Hematopoietic multipotent progenitor cell treated with erythropoietin and hydrocortisone succinate and interleukin-3 and kit ligand, for 8 days (in vitro differentiated cells): ENCODE data around the gene RILP.

Experiments
- DNase-seq: peaks from one replicate; pipeline ENCODE4 v3.0.0-alpha.2; 2015

Gene RILP

GRCh38 chr17:1647802-1648171, 1.9 kb downstream of the RILP start:
- no peak for DNase-seq

- no peak for DNase-seq
Measured at GRCh38 chr17:1646199-1646875, 3.3 kb downstream of the RILP start.

GRCh38 chr17:1645207-1646171, 4.2 kb downstream of the RILP start, which contains the start of gene SCARF1:
Gene SCARF1 (minus strand): TSS chr17:1645732. CDS start chr17:1645697, 35 bp downstream.
- no peak for DNase-seq

- no peak for DNase-seq
Measured at GRCh38 chr17:1644493-1645206, 5.0 kb downstream of the RILP start.

- no peak for DNase-seq
Measured at GRCh38 chr17:1643999-1644492, 5.6 kb downstream of the RILP start.

- peak; percentile 40 for DNase-seq
Measured at GRCh38 chr17:1643293-1643998, 6.2 kb downstream of the RILP start.

GRCh38 chr17:1641065-1641403, 8.6 kb downstream of the RILP start:
- DNase-seq, result no peak

GRCh38 chr17:1640329-1641064, 9.2 kb downstream of the RILP start:
- no peak for DNase-seq

GRCh38 chr17:1639549-1640180, 10.0 kb downstream of the RILP start:
- no peak for DNase-seq

- DNase-seq, result no peak
Measured at GRCh38 chr17:1638624-1639300, 10.9 kb downstream of the RILP start.

GRCh38 chr17:1638171-1638590, 11.5 kb downstream of the RILP start:
- DNase-seq, result no peak

- no peak for DNase-seq
Measured at GRCh38 chr17:1636732-1637285, 12.9 kb downstream of the RILP start.

GRCh38 chr17:1635675-1636465, 13.8 kb downstream of the RILP start:
- no peak for DNase-seq

- no peak for DNase-seq
Measured at GRCh38 chr17:1634841-1635650, 14.6 kb downstream of the RILP start.

GRCh38 chr17:1630662-1631061, 19.0 kb downstream of the RILP start:
- DNase-seq, result no peak

- peak; percentile 71 for DNase-seq
Measured at GRCh38 chr17:1629504-1630310, 20.0 kb downstream of the RILP start.

- DNase-seq, result peak; percentile 92
Measured at GRCh38 chr17:1628856-1629503, 20.7 kb downstream of the RILP start.
